Peyer's patch (tissue), 4 donors: ENCODE results near the gene SP6. TPM values are rescaled to one million over a fixed set of nuclear protein-coding genes. Genes with fewer than 3 reads are reported as not detected.

Source experiments
- DNase-seq, 3 donors: peaks; one replicate each; pipeline ENCODE4 v3.0.0-alpha.2; 2017 to 2019
- H3K27ac ChIP-seq, 4 donors: fragments of 200-600 bp; sonication (generic); one replicate each; pipeline ENCODE4 v1.5.1; 2016 to 2019
- H3K27me3 ChIP-seq, 2 donors: fragments of 200-600 bp; sonication (generic); one replicate each; pipeline ENCODE4 v1.5.1; 2019
- H3K36me3 ChIP-seq, 3 donors: fragments of 200-600 bp; sonication (generic); one replicate each; pipeline ENCODE4 v1.5.1; 2016 to 2019
- H3K4me1 ChIP-seq, 4 donors: fragments of 200-600 bp; sonication (generic); one replicate each; pipeline ENCODE4 v1.5.1; 2016 to 2019
- H3K4me3 ChIP-seq, 4 donors: fragments of 200-600 bp; sonication (generic); 1 replicate in 3 of 4; 2 replicates in 1 of 4; pipeline ENCODE4 v1.5.1; 2016 to 2019; ENCODE audit warnings: mild to moderate bottlenecking in 1 of 4
- H3K9me3 ChIP-seq, 4 donors: fragments of 200-600 bp; sonication (generic); one replicate each; pipeline ENCODE4 v1.5.1; 2016 to 2019; ENCODE audit warnings: mild to moderate bottlenecking in 1 of 4
- CTCF ChIP-seq, 6 experiments: fragments of 450-650 bp in 4 of 6; fragments of 200-600 bp in 2 of 6; sonication (generic) in 1 of 6; IDR thresholded peaks; one replicate each; pipeline ENCODE4 v1.5.1; 2017 to 2019; ENCODE audit warnings: antibody characterized with exemption in 6 of 6, mild to moderate bottlenecking in 3 of 6, moderate library complexity in 1 of 6
- POLR2A ChIP-seq, 2 donors: fragments of 450-650 bp; IDR thresholded peaks; one replicate each; pipeline ENCODE4 v1.5.1; 2017; ENCODE audit warnings: antibody characterized with exemption in 2 of 2, mild to moderate bottlenecking in 2 of 2, moderate library complexity in 2 of 2
- total RNA-seq, 4 donors: library from RNA; depleted of rRNA; stranded (reverse); fragments of >200 nt; gene quantifications; one replicate each; pipeline ENCODE4 v1.1.0, GENCODE V29; 2016

The SP6 gene
- total RNA-seq, 4 donors from 2014 or later = 3.3 to 27.0 (median 16.6) TPM

- H3K27ac ChIP-seq = no peak overlapping the region
- no peak overlapping the region for H3K4me3 ChIP-seq
- H3K9me3 ChIP-seq = no peaks in the 10 kb centered on the region
- DNase-seq = peak; percentile 91 to 97 (median 94)
- TF ChIP-seq CTCF (IDR thresholded peaks at IDR 0.05) = peak; percentile 76 to 99 (median 98)
- no peak for TF ChIP-seq POLR2A (IDR thresholded peaks at IDR 0.05)
- H3K4me1 ChIP-seq = peaks cover 0 to 20% (median 1%) of the 10 kb centered on the region in 4 donors
- no peaks in the 10 kb centered on the region for H3K36me3 ChIP-seq
- no peaks in the 10 kb centered on the region for H3K27me3 ChIP-seq
These were observed 39.0 kb upstream of the SP6 start for GRCh38 chr17:47889734-47890529.

- H3K27ac ChIP-seq = no peak overlapping the region
- TF ChIP-seq CTCF (IDR thresholded peaks at IDR 0.05) (no peak), POLR2A (IDR thresholded peaks at IDR 0.05) (no peak)
- H3K36me3 ChIP-seq = no peaks in the 10 kb centered on the region
- no peaks in the 10 kb centered on the region for H3K9me3 ChIP-seq
- DNase-seq = no peak
- no peaks in the 10 kb centered on the region for H3K27me3 ChIP-seq
- H3K4me3 ChIP-seq = no peak overlapping the region
- H3K4me1 ChIP-seq = peaks cover 0 to 29% (median 4%) of the 10 kb centered on the region in 4 donors
These were observed 37.3 kb upstream of the SP6 start for GRCh38 chr17:47888293-47888692.

- DNase-seq = peak in 2 of 3 donors; percentile 85 to 86
- peak overlapping the region in 2 of 4 donors; percentile 8 to 22 for H3K4me3 ChIP-seq
- H3K27me3 ChIP-seq = no peaks in the 10 kb centered on the region
- no peaks in the 10 kb centered on the region for H3K9me3 ChIP-seq
- peak; percentile 33 to 55 for TF ChIP-seq POLR2A (IDR thresholded peaks at IDR 0.05)
- peak in 3 of 6 experiments; percentile 19 to 30 (median 22) for TF ChIP-seq CTCF (IDR thresholded peaks at IDR 0.05)
- H3K36me3 ChIP-seq = no peaks in the 10 kb centered on the region
- H3K4me1 ChIP-seq = peaks cover 0 to 53% (median 8%) of the 10 kb centered on the region in 4 donors
- H3K27ac ChIP-seq = peak overlapping the region in 3 of 4 donors; percentile 71 to 98 (median 93)
These were observed 34.2 kb upstream of the SP6 start for GRCh38 chr17:47884905-47885730.

GRCh38 chr17:47884427-47884740 lies 33.4 kb upstream of the SP6 start:
- H3K27ac ChIP-seq = peak overlapping the region in 3 of 4 donors; percentile 71 to 98 (median 93)
- peak overlapping the region in 1 of 4 donors; percentile 3 for H3K4me3 ChIP-seq
- no peaks in the 10 kb centered on the region for H3K9me3 ChIP-seq
- DNase-seq = no peak
- peaks cover 0 to 53% (median 8%) of the 10 kb centered on the region in 4 donors for H3K4me1 ChIP-seq
- no peak for TF ChIP-seq POLR2A (IDR thresholded peaks at IDR 0.05)
- no peaks in the 10 kb centered on the region for H3K27me3 ChIP-seq
- no peaks in the 10 kb centered on the region for H3K36me3 ChIP-seq

- Histone ChIP-seq H3K36me3 (no peaks in the 10 kb centered on the region), H3K9me3 (no peaks in the 10 kb centered on the region), H3K27me3 (no peaks in the 10 kb centered on the region), H3K4me1 (peaks cover 0 to 53% (median 8%) of the 10 kb centered on the region in 4 donors), H3K4me3 (no peak overlapping the region), H3K27ac (peak overlapping the region in 3 of 4 donors; percentile 45 to 98 (median 93))
- DNase-seq = peak in 2 of 3 donors; percentile 80 to 82
- no peak for TF ChIP-seq POLR2A (IDR thresholded peaks at IDR 0.05)
- TF ChIP-seq CTCF (IDR thresholded peaks at IDR 0.05) = no peak
These were observed 32.8 kb upstream of the SP6 start for GRCh38 chr17:47883589-47884426.
